ENCODE results near the gene KCNAB1.

The KCNAB1 gene

GRCh38 chr3:156150434-156151066, 30.2 kb downstream of the KCNAB1 start:
- TF ChIP-seq EZH2phosphoT487 (IDR thresholded peaks at IDR 0.05; ENCODE audit: low read length) (no peak), CTCF (IDR thresholded peaks at IDR 0.05; ENCODE audit: low read length) (peak; percentile 97)
- H3K27ac ChIP-seq (ENCODE audit: low read length), result no peak overlapping the region
- no peaks in the 10 kb centered on the region for H3K9me2 ChIP-seq (replicated peaks; ENCODE audit: insufficient read depth, low read length)
- no peaks in the 10 kb centered on the region for H3K36me3 ChIP-seq (replicated peaks; ENCODE audit: insufficient read depth, low read length)
- no peaks in the 10 kb centered on the region for H3K4me1 ChIP-seq (ENCODE audit: low read length)
- no peaks in the 10 kb centered on the region for H3K9me3 ChIP-seq (replicated peaks; ENCODE audit: insufficient read depth, low read length)
- H3K4me2 ChIP-seq (ENCODE audit: low read depth, low read length), result no peak overlapping the region; the same call in 1 of the 2 replicates
- H2AFZ ChIP-seq (ENCODE audit: low read length), result no peak overlapping the region
- no peaks in the 10 kb centered on the region for H3F3A ChIP-seq (ENCODE audit: insufficient read depth, low read length)
- no peak overlapping the region for H3K9ac ChIP-seq (ENCODE audit: low read length)
- peak; percentile 79 for DNase-seq
- no peaks in the 10 kb centered on the region for H4K20me1 ChIP-seq (ENCODE audit: insufficient read depth, low read length)
- no peaks in the 10 kb centered on the region for H3K79me2 ChIP-seq (ENCODE audit: low read length)
- no peaks in the 10 kb centered on the region for H3K27me3 ChIP-seq (replicated peaks; ENCODE audit: insufficient read depth, low read length)
- no peak overlapping the region for H3K4me3 ChIP-seq (ENCODE audit: low read length)

- H3K27ac ChIP-seq (ENCODE audit: low read length), result no peak overlapping the region
Measured at GRCh38 chr3:156151824-156152428, 31.5 kb downstream of the KCNAB1 start.

GRCh38 chr3:156158656-156159295, 38.4 kb downstream of the KCNAB1 start:
- Histone ChIP-seq H2AFZ (ENCODE audit: low read length) (no peak overlapping the region; the same call in 1 of the 2 replicates), H3F3A (ENCODE audit: insufficient read depth, low read length) (peaks cover 10% of the 10 kb centered on the region; the same call in 1 of the 2 replicates), H3K79me2 (ENCODE audit: low read length) (no peaks in the 10 kb centered on the region), H3K4me1 (ENCODE audit: low read length) (peaks cover 11% of the 10 kb centered on the region), H3K4me2 (ENCODE audit: low read depth, low read length) (no peak overlapping the region), H3K27me3 (replicated peaks; ENCODE audit: insufficient read depth, low read length) (no peaks in the 10 kb centered on the region), H3K9me2 (replicated peaks; ENCODE audit: insufficient read depth, low read length) (no peaks in the 10 kb centered on the region), H3K27ac (ENCODE audit: low read length) (no peak overlapping the region), H3K9ac (ENCODE audit: low read length) (no peak overlapping the region), H3K36me3 (replicated peaks; ENCODE audit: insufficient read depth, low read length) (no peaks in the 10 kb centered on the region), H3K9me3 (replicated peaks; ENCODE audit: insufficient read depth, low read length) (no peaks in the 10 kb centered on the region), H4K20me1 (ENCODE audit: insufficient read depth, low read length) (no peaks in the 10 kb centered on the region), H3K4me3 (ENCODE audit: low read length) (no peak overlapping the region)
- DNase-seq, result no peak
- TF ChIP-seq EZH2phosphoT487 (IDR thresholded peaks at IDR 0.05; ENCODE audit: low read length) (no peak), EZH2 (optimal IDR thresholded peaks at IDR 0.05; ENCODE audit: low read depth, low read length) (no peak), CTCF (IDR thresholded peaks at IDR 0.05; ENCODE audit: low read length) (no peak)

More at GRCh38 chr3:156151824-156152428, 31.5 kb downstream of the KCNAB1 start:
- Histone ChIP-seq H2AFZ (ENCODE audit: low read length) (peak overlapping the region; percentile 46), H3K79me2 (ENCODE audit: low read length) (no peaks in the 10 kb centered on the region), H3K9me3 (replicated peaks; ENCODE audit: insufficient read depth, low read length) (no peaks in the 10 kb centered on the region), H3K9ac (ENCODE audit: low read length) (no peak overlapping the region), H3K9me2 (replicated peaks; ENCODE audit: insufficient read depth, low read length) (no peaks in the 10 kb centered on the region), H3K36me3 (replicated peaks; ENCODE audit: insufficient read depth, low read length) (no peaks in the 10 kb centered on the region), H4K20me1 (ENCODE audit: insufficient read depth, low read length) (no peaks in the 10 kb centered on the region), H3K4me1 (ENCODE audit: low read length) (no peaks in the 10 kb centered on the region), H3F3A (ENCODE audit: insufficient read depth, low read length) (no peaks in the 10 kb centered on the region), H3K4me3 (ENCODE audit: low read length) (no peak overlapping the region), H3K27me3 (replicated peaks; ENCODE audit: insufficient read depth, low read length) (no peaks in the 10 kb centered on the region), H3K4me2 (ENCODE audit: low read depth, low read length) (peak overlapping the region; percentile 16; the same call in 1 of the 2 replicates)
- peak; percentile 76 for DNase-seq
- TF ChIP-seq CTCF (IDR thresholded peaks at IDR 0.05; ENCODE audit: low read length), result peak; percentile 97
- TF ChIP-seq EZH2 (optimal IDR thresholded peaks at IDR 0.05; ENCODE audit: low read depth, low read length), result no peak
- TF ChIP-seq EZH2phosphoT487 (IDR thresholded peaks at IDR 0.05; ENCODE audit: low read length), result no peak
